ENCODE data around the gene UNKL.

UNKL gene

DNA sequence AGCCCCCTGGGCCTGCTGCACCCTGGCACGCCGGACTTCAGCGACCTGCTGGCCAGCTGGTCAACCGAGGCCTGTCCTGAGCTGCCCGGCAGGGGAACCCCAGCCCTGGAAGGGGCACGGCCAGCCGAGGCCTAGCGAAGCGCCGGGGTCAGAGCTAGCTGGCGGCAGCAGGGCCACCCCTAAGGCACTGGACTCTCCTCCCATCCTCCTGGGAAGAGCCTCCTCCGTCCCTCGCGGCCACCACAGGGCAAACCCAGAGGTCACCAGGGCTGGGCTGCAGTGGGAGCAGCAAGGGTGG lies 18.7 kb upstream of the UNKL start:
- H3K27me3 ChIP-seq (ENCODE audit: insufficient read depth, low read length, poor library complexity) = no peaks in the 10 kb centered on the region
- no peaks in the 10 kb centered on the region for H3K79me2 ChIP-seq (ENCODE audit: insufficient read depth, low read length)
- H2AFZ ChIP-seq (ENCODE audit: low read depth, low read length) = no peak overlapping the region
- no peaks in the 10 kb centered on the region for H3K36me3 ChIP-seq (ENCODE audit: insufficient read depth, low read length)
- H3K4me3 ChIP-seq (ENCODE audit: low read depth in 1 of 2, low read length in 2 of 2) = no peak overlapping the region
- ATAC-seq (ENCODE audit: insufficient read depth, low read depth) (no peak), DNase-seq (no peak)
- no peak overlapping the region for H3K9ac ChIP-seq (ENCODE audit: low read depth, low read length)
- H3K27ac ChIP-seq (ENCODE audit: low read length) = no peak overlapping the region
- no peaks in the 10 kb centered on the region for H3K9me3 ChIP-seq (ENCODE audit: insufficient read depth, low read length, severe bottlenecking)
- no peaks in the 10 kb centered on the region for H3K4me1 ChIP-seq (ENCODE audit: insufficient read depth, low read length)
- TF ChIP-seq, protein P1, sequence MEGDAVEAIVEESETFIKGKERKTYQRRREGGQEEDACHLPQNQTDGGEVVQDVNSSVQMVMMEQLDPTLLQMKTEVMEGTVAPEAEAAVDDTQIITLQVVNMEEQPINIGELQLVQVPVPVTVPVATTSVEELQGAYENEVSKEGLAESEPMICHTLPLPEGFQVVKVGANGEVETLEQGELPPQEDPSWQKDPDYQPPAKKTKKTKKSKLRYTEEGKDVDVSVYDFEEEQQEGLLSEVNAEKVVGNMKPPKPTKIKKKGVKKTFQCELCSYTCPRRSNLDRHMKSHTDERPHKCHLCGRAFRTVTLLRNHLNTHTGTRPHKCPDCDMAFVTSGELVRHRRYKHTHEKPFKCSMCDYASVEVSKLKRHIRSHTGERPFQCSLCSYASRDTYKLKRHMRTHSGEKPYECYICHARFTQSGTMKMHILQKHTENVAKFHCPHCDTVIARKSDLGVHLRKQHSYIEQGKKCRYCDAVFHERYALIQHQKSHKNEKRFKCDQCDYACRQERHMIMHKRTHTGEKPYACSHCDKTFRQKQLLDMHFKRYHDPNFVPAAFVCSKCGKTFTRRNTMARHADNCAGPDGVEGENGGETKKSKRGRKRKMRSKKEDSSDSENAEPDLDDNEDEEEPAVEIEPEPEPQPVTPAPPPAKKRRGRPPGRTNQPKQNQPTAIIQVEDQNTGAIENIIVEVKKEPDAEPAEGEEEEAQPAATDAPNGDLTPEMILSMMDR (IDR thresholded peaks at IDR 0.05; ENCODE audit: borderline replicate concordance, extremely low read depth, low read length, poor library complexity, severe bottlenecking) = no peak
- TF ChIP-seq EZH2 (IDR thresholded peaks at IDR 0.05; ENCODE audit: borderline replicate concordance, low read depth, low read length, severe bottlenecking) = no peak
- no peaks in the 10 kb centered on the region for H4K20me1 ChIP-seq (ENCODE audit: insufficient read depth, low read length)
- H3K4me2 ChIP-seq (ENCODE audit: insufficient read depth, low read length) = no peak overlapping the region

DNA sequence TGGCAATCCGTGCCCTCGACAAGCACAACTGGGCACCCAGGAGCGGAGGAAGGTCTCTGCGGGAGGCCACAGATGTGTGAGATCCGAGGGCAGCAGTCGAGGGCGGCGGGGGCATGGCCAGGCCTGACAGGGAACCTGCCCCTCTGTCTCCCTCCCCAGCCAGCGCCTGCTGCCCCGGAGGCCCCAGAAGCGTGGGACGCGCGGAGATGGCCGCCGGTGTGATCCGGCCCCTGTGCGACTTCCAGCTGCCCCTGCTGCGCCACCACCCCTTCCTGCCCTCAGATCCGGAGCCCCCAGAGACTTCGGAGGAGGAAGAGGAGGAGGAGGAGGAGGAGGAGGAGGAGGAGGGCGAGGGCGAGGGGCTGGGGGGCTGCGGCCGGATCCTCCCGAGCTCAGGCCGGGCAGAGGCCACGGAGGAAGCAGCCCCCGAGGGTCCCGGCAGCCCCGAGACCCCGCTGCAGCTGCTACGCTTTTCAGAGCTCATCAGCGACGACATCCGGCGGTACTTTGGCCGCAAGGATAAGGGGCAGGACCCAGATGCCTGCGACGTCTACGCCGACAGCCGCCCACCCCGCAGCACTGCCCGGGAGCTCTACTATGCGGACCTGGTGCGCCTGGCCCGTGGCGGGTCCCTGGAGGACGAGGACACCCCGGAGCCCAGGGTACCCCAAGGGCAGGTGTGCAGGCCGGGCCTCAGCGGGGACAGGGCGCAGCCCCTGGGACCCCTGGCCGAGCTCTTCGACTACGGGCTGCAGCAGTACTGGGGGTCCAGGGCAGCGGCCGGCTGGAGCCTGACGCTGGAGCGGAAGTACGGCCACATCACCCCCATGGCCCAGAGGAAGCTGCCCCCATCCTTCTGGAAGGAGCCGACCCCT lies 18.1 kb upstream of the UNKL start:
- DNase-seq (no peak), ATAC-seq (ENCODE audit: insufficient read depth, low read depth) (no peak)
- H3K4me1 ChIP-seq (ENCODE audit: insufficient read depth, low read length) = no peaks in the 10 kb centered on the region
- TF ChIP-seq EZH2 (IDR thresholded peaks at IDR 0.05; ENCODE audit: borderline replicate concordance, low read depth, low read length, severe bottlenecking) = no peak
- TF ChIP-seq, protein P1 (IDR thresholded peaks at IDR 0.05; ENCODE audit: borderline replicate concordance, extremely low read depth, low read length, poor library complexity, severe bottlenecking) = no peak
- no peaks in the 10 kb centered on the region for H4K20me1 ChIP-seq (ENCODE audit: insufficient read depth, low read length)
- no peak overlapping the region for H3K4me2 ChIP-seq (ENCODE audit: insufficient read depth, low read length)
- no peaks in the 10 kb centered on the region for H3K27me3 ChIP-seq (ENCODE audit: insufficient read depth, low read length, poor library complexity)
- H3K27ac ChIP-seq (ENCODE audit: low read length) = no peak overlapping the region
- no peaks in the 10 kb centered on the region for H3K36me3 ChIP-seq (ENCODE audit: insufficient read depth, low read length)
- no peaks in the 10 kb centered on the region for H3K79me2 ChIP-seq (ENCODE audit: insufficient read depth, low read length)
- H2AFZ ChIP-seq (ENCODE audit: low read depth, low read length) = no peak overlapping the region
- H3K9me3 ChIP-seq (ENCODE audit: insufficient read depth, low read length, severe bottlenecking) = no peaks in the 10 kb centered on the region
- H3K4me3 ChIP-seq (ENCODE audit: low read depth in 1 of 2, low read length in 2 of 2) = no peak overlapping the region
- H3K9ac ChIP-seq (ENCODE audit: low read depth, low read length) = no peak overlapping the region

DNA sequence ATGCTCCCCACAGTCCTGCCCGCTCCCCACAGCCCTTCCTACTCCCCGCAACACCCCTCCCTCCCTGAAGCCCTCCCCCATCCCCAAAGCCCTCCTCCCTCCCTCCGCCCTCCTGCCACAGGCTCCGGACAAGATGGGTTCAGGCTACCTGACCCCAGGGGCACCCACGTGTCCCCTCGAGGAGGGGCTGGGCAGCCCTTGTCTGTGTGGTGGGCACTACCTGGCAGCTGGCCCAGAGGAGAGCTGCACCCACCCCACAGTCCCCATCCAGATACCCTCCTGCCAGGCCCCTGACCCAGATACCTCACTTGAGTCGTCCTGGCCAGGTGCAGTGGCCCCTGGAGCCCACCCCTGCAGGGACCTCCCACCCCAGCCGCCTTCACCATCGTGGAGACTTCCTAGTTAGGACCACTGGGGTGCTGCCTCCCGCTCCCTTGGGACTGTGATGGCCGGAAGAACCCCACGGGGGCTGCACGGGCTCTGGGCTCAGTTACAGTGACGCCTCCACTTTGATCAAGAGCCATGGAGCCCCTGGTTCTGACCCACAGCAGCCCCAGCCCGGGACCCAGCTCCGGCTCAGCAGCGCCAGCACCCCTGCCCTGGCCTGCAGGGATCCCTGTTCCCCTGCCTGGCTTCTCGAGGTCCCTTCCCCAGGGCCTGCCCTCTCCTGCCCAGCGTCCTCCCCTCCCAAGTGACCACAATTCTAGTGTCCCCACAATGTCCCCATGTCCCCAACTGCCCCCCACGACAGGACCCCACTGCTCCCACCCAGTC lies 17.2 kb upstream of the UNKL start:
- no peak overlapping the region for H3K4me2 ChIP-seq (ENCODE audit: insufficient read depth, low read length)
- no peaks in the 10 kb centered on the region for H3K9me3 ChIP-seq (ENCODE audit: insufficient read depth, low read length, severe bottlenecking)
- H3K27ac ChIP-seq (ENCODE audit: low read length) = no peak overlapping the region
- H3K9ac ChIP-seq (ENCODE audit: low read depth, low read length) = no peak overlapping the region
- no peak for ATAC-seq (ENCODE audit: insufficient read depth, low read depth)
- H4K20me1 ChIP-seq (ENCODE audit: insufficient read depth, low read length) = no peaks in the 10 kb centered on the region
- TF ChIP-seq EZH2 (IDR thresholded peaks at IDR 0.05; ENCODE audit: borderline replicate concordance, low read depth, low read length, severe bottlenecking) = no peak
- TF ChIP-seq, protein P1 (IDR thresholded peaks at IDR 0.05; ENCODE audit: borderline replicate concordance, extremely low read depth, low read length, poor library complexity, severe bottlenecking) = no peak
- H3K4me1 ChIP-seq (ENCODE audit: insufficient read depth, low read length) = no peaks in the 10 kb centered on the region
- H3K4me3 ChIP-seq (ENCODE audit: low read depth in 1 of 2, low read length in 2 of 2) = no peak overlapping the region
- H2AFZ ChIP-seq (ENCODE audit: low read depth, low read length) = no peak overlapping the region
- DNase-seq = no peak
- no peaks in the 10 kb centered on the region for H3K36me3 ChIP-seq (ENCODE audit: insufficient read depth, low read length)
- no peaks in the 10 kb centered on the region for H3K79me2 ChIP-seq (ENCODE audit: insufficient read depth, low read length)
- H3K27me3 ChIP-seq (ENCODE audit: insufficient read depth, low read length, poor library complexity) = no peaks in the 10 kb centered on the region
